ENCODE results near the gene PARD3B. TPM values are rescaled to one million over a fixed set of nuclear protein-coding genes. Genes with fewer than 3 reads are reported as not detected.

PARD3B gene
- total and polyA plus RNA-seq, 2 experiments from 2014 or later: 3.5 to 4.4 TPM

DNA sequence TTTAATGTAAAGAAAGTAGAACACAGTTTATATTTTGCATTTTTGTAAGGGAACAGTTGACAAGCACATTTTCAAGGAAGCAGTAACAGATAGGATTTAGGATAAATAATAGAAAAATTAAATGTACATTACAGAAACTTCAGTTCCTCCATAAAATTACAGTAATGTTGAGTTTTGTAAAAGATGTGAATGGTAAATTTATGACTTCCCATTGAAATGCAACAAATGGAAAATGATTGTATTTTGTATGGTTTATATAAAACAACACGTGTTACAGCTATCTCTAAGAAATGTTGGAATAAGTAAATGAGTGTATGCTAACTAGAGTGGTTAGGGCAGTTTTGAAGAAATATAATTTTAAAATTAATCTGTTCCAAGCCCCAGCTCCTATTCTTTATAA is 227.3 kb downstream of the PARD3B start (continued):
- TF ChIP-seq ZNF462 (CRISPR knock-in tag; IDR thresholded peaks at IDR 0.05): no peak
- TF ChIP-seq EZH2phosphoT487 (IDR thresholded peaks at IDR 0.05; ENCODE audit: unreplicated experiment): no peak
- TF ChIP-seq STAT1 (IDR thresholded peaks at IDR 0.05; ENCODE audit: unreplicated experiment): no peak
- TF ChIP-seq JUNB (IDR thresholded peaks at IDR 0.05; ENCODE audit: unreplicated experiment): no peak
- TF ChIP-seq ZNF114 (CRISPR knock-in tag; IDR thresholded peaks at IDR 0.05): no peak

GRCh38 chr2:204775766-204776165 is 230.5 kb downstream of the PARD3B start:
- no peaks in the 10 kb centered on the region for H4K20me1 ChIP-seq (replicated peaks; ENCODE audit: insufficient read depth)
- no peak overlapping the region for H3K4me3 ChIP-seq
- ATAC-seq (no peak), DNase-seq (ENCODE audit: low spot score) (no peak)
- no peaks in the 10 kb centered on the region for H3K9me3 Mint-ChIP-seq
- H3K9me2 ChIP-seq (ENCODE audit: insufficient read depth): no peaks in the 10 kb centered on the region
- H3K27me3 ChIP-seq (ENCODE audit: insufficient read depth): no peaks in the 10 kb centered on the region
- H3F3A ChIP-seq (replicated peaks; ENCODE audit: low read depth): no peaks in the 10 kb centered on the region
- no peak overlapping the region for H2AFZ ChIP-seq
- H3K4me1 ChIP-seq (ENCODE audit: insufficient read depth): no peaks in the 10 kb centered on the region
- no peaks in the 10 kb centered on the region for H3K36me3 Mint-ChIP-seq (ENCODE audit: low read depth)
- H3K79me2 ChIP-seq (replicated peaks; ENCODE audit: insufficient read depth): no peaks in the 10 kb centered on the region
- no peaks in the 10 kb centered on the region for H3K4me1 Mint-ChIP-seq
- H3K27me3 Mint-ChIP-seq (ENCODE audit: insufficient read depth, low read depth, poor library complexity): no peaks in the 10 kb centered on the region
- H3K36me3 ChIP-seq (ENCODE audit: insufficient read depth): no peaks in the 10 kb centered on the region
- no peak overlapping the region for H3K4me3 Mint-ChIP-seq
- no peak overlapping the region for H3K4me2 ChIP-seq
- no peak overlapping the region for H3K27ac Mint-ChIP-seq
- no peak overlapping the region for H3K27ac ChIP-seq (ENCODE audit: low read depth)
- no peak for TF ChIP-seq CREB1 (CRISPR knock-in tag; IDR thresholded peaks at IDR 0.05; ENCODE audit: low read depth)
- TF ChIP-seq EZH2phosphoT487 (IDR thresholded peaks at IDR 0.05; ENCODE audit: unreplicated experiment): no peak
- TF ChIP-seq EZH2 (IDR thresholded peaks at IDR 0.05; ENCODE audit: low read depth, unreplicated experiment): no peak
- TF ChIP-seq ETS1 (IDR thresholded peaks at IDR 0.05): no peak
